HG03103 (cell line): ENCODE measurements around the gene FAM118A.
"Not testable (repeated sequence)": the region's sequence is repeated elsewhere in the genome, so short reads cannot be mapped to it uniquely, and the experiment has no call there.

Experiments used
- ATAC-seq: cut with Tn5 transposase; IDR thresholded peaks from one replicate; pipeline ENCODE4 v1.9.1; 2021; ENCODE audit warnings: low read depth; ENCODE audit not compliant: unreplicated experiment

Gene FAM118A

GRCh38 chr22:45328822-45329529, 19.2 kb downstream of the FAM118A start:
- ATAC-seq = no peak

GRCh38 chr22:45329530-45329936, 19.8 kb downstream of the FAM118A start:
- ATAC-seq = no peak

- no peak for ATAC-seq
Measured at GRCh38 chr22:45330548-45330947, 20.8 kb downstream of the FAM118A start.

- ATAC-seq = no peak
Measured at GRCh38 chr22:45331486-45331885, 21.8 kb downstream of the FAM118A start.

- ATAC-seq = no peak
Measured at GRCh38 chr22:45332001-45332400, 22.3 kb downstream of the FAM118A start.

- ATAC-seq = no peak
Measured at GRCh38 chr22:45334068-45334467, 24.3 kb downstream of the FAM118A start.

- ATAC-seq = no peak
Measured at GRCh38 chr22:45334528-45334927, 24.8 kb downstream of the FAM118A start.

GRCh38 chr22:45335021-45335818, 25.5 kb downstream of the FAM118A start:
- no peak for ATAC-seq

- no peak for ATAC-seq
Measured at GRCh38 chr22:45335854-45336522, 26.3 kb downstream of the FAM118A start.

GRCh38 chr22:45336971-45337431, 27.3 kb downstream of the FAM118A start:
- ATAC-seq = no peak

- ATAC-seq = no peak
Measured at GRCh38 chr22:45337536-45337935, 27.8 kb downstream of the FAM118A start.

GRCh38 chr22:45338795-45339194, 29.1 kb downstream of the FAM118A start:
- no peak for ATAC-seq

GRCh38 chr22:45340323-45340722, 30.6 kb downstream of the FAM118A start:
- no peak for ATAC-seq

GRCh38 chr22:45341498-45341897, 31.8 kb downstream of the FAM118A start:
- ATAC-seq = no peak

GRCh38 chr22:45343143-45343542, 33.4 kb downstream of the FAM118A start:
- ATAC-seq = no peak

GRCh38 chr22:45344334-45344733, 34.6 kb downstream of the FAM118A start:
- ATAC-seq = no peak

- no peak for ATAC-seq
Measured at GRCh38 chr22:45349916-45350315, 40.2 kb downstream of the FAM118A start.

- ATAC-seq = no peak
Measured at GRCh38 chr22:45351956-45352355, 42.2 kb downstream of the FAM118A start.

- ATAC-seq = not testable (repeated sequence)
Measured at GRCh38 chr22:45352757-45353156, 43.0 kb downstream of the FAM118A start.

- ATAC-seq = no peak
Measured at GRCh38 chr22:45353786-45354185, 44.1 kb downstream of the FAM118A start.

- no peak for ATAC-seq
Measured at GRCh38 chr22:45357490-45357889, 47.8 kb downstream of the FAM118A start.
